Measurements from ENCODE around the gene TRPM2.

Gene TRPM2

GRCh38 chr21:44456915-44457736 is 103.7 kb downstream of the TRPM2 start:
- peaks cover 0 to 6% of the 10 kb centered on the region in 2 donors for H3K9me3 ChIP-seq (ENCODE audit: control insufficient read depth in 2 of 2, low read length in 2 of 2)
- no peak overlapping the region for H3K4me3 ChIP-seq (ENCODE audit: low read length in 2 of 2)
- no peak overlapping the region for H3K27ac ChIP-seq (ENCODE audit: low read depth in 2 of 2, low read length in 2 of 2)
- H3K36me3 ChIP-seq (ENCODE audit: control insufficient read depth in 2 of 2, insufficient read depth in 2 of 2, low read length in 2 of 2) = no peaks in the 10 kb centered on the region
- no peak overlapping the region for H3K9ac ChIP-seq (ENCODE audit: low read depth in 1 of 2, low read length in 2 of 2)
- H3K27me3 ChIP-seq (ENCODE audit: control insufficient read depth in 2 of 2, insufficient read depth in 2 of 2, low read length in 2 of 2) = no peaks in the 10 kb centered on the region
- peaks cover 7 to 10% of the 10 kb centered on the region in 2 donors for H3K4me1 ChIP-seq (ENCODE audit: control insufficient read depth in 2 of 2, insufficient read depth in 2 of 2, low read length in 2 of 2)

GRCh38 chr21:44458971-44459711 is 105.7 kb downstream of the TRPM2 start:
- H3K36me3 ChIP-seq (ENCODE audit: control insufficient read depth in 2 of 2, insufficient read depth in 2 of 2, low read length in 2 of 2) = no peaks in the 10 kb centered on the region
- peaks cover 7 to 10% of the 10 kb centered on the region in 2 donors for H3K4me1 ChIP-seq (ENCODE audit: control insufficient read depth in 2 of 2, insufficient read depth in 2 of 2, low read length in 2 of 2)
- H3K9me3 ChIP-seq (ENCODE audit: control insufficient read depth in 2 of 2, low read length in 2 of 2) = peaks cover 0 to 5% of the 10 kb centered on the region in 2 donors
- H3K9ac ChIP-seq (ENCODE audit: low read depth in 1 of 2, low read length in 2 of 2) = no peak overlapping the region
- H3K27me3 ChIP-seq (ENCODE audit: control insufficient read depth in 2 of 2, insufficient read depth in 2 of 2, low read length in 2 of 2) = no peaks in the 10 kb centered on the region
- H3K27ac ChIP-seq (ENCODE audit: low read depth in 2 of 2, low read length in 2 of 2) = no peak overlapping the region
- no peak overlapping the region for H3K4me3 ChIP-seq (ENCODE audit: low read length in 2 of 2)

GRCh38 chr21:44459712-44460440 is 106.5 kb downstream of the TRPM2 start:
- Histone ChIP-seq H3K27me3 (ENCODE audit: control insufficient read depth in 2 of 2, insufficient read depth in 2 of 2, low read length in 2 of 2) (no peaks in the 10 kb centered on the region), H3K9me3 (ENCODE audit: control insufficient read depth in 2 of 2, low read length in 2 of 2) (no peaks in the 10 kb centered on the region), H3K4me1 (ENCODE audit: control insufficient read depth in 2 of 2, insufficient read depth in 2 of 2, low read length in 2 of 2) (peaks cover 7 to 10% of the 10 kb centered on the region in 2 donors), H3K9ac (ENCODE audit: low read depth in 1 of 2, low read length in 2 of 2) (no peak overlapping the region), H3K4me3 (ENCODE audit: low read length in 2 of 2) (no peak overlapping the region), H3K27ac (ENCODE audit: low read depth in 2 of 2, low read length in 2 of 2) (no peak overlapping the region), H3K36me3 (ENCODE audit: control insufficient read depth in 2 of 2, insufficient read depth in 2 of 2, low read length in 2 of 2) (no peaks in the 10 kb centered on the region)

- no peaks in the 10 kb centered on the region for H3K9me3 ChIP-seq (ENCODE audit: control insufficient read depth in 2 of 2, low read length in 2 of 2)
- H3K4me3 ChIP-seq (ENCODE audit: low read length in 2 of 2) = no peak overlapping the region
Observed at GRCh38 chr21:44460441-44460755, 107.0 kb downstream of the TRPM2 start.

GRCh38 chr21:44461005-44461404 is 107.6 kb downstream of the TRPM2 start:
- H3K9me3 ChIP-seq (ENCODE audit: control insufficient read depth in 2 of 2, low read length in 2 of 2) = no peaks in the 10 kb centered on the region
- no peaks in the 10 kb centered on the region for H3K36me3 ChIP-seq (ENCODE audit: control insufficient read depth in 2 of 2, insufficient read depth in 2 of 2, low read length in 2 of 2)
- H3K27me3 ChIP-seq (ENCODE audit: control insufficient read depth in 2 of 2, insufficient read depth in 2 of 2, low read length in 2 of 2) = no peaks in the 10 kb centered on the region
- H3K4me1 ChIP-seq (ENCODE audit: control insufficient read depth in 2 of 2, insufficient read depth in 2 of 2, low read length in 2 of 2) = peaks cover 7 to 9% of the 10 kb centered on the region in 2 donors
- H3K4me3 ChIP-seq (ENCODE audit: low read length in 2 of 2) = no peak overlapping the region
- H3K27ac ChIP-seq (ENCODE audit: low read depth in 2 of 2, low read length in 2 of 2) = no peak overlapping the region
- H3K9ac ChIP-seq (ENCODE audit: low read depth in 1 of 2, low read length in 2 of 2) = no peak overlapping the region

More at GRCh38 chr21:44460441-44460755, 107.0 kb downstream of the TRPM2 start:
- Histone ChIP-seq H3K27ac (ENCODE audit: low read depth in 2 of 2, low read length in 2 of 2) (no peak overlapping the region), H3K36me3 (ENCODE audit: control insufficient read depth in 2 of 2, insufficient read depth in 2 of 2, low read length in 2 of 2) (no peaks in the 10 kb centered on the region), H3K9ac (ENCODE audit: low read depth in 1 of 2, low read length in 2 of 2) (no peak overlapping the region), H3K27me3 (ENCODE audit: control insufficient read depth in 2 of 2, insufficient read depth in 2 of 2, low read length in 2 of 2) (no peaks in the 10 kb centered on the region), H3K4me1 (ENCODE audit: control insufficient read depth in 2 of 2, insufficient read depth in 2 of 2, low read length in 2 of 2) (peaks cover 7 to 10% of the 10 kb centered on the region in 2 donors)

GRCh38 chr21:44461464-44462001 is 108.1 kb downstream of the TRPM2 start:
- H3K36me3 ChIP-seq (ENCODE audit: control insufficient read depth in 2 of 2, insufficient read depth in 2 of 2, low read length in 2 of 2) = no peaks in the 10 kb centered on the region
- no peak overlapping the region for H3K9ac ChIP-seq (ENCODE audit: low read depth in 1 of 2, low read length in 2 of 2)
- H3K4me3 ChIP-seq (ENCODE audit: low read length in 2 of 2) = no peak overlapping the region
- peaks cover 3 to 5% of the 10 kb centered on the region in 2 donors for H3K4me1 ChIP-seq (ENCODE audit: control insufficient read depth in 2 of 2, insufficient read depth in 2 of 2, low read length in 2 of 2)
- H3K27ac ChIP-seq (ENCODE audit: low read depth in 2 of 2, low read length in 2 of 2) = no peak overlapping the region
- no peaks in the 10 kb centered on the region for H3K27me3 ChIP-seq (ENCODE audit: control insufficient read depth in 2 of 2, insufficient read depth in 2 of 2, low read length in 2 of 2)
- H3K9me3 ChIP-seq (ENCODE audit: control insufficient read depth in 2 of 2, low read length in 2 of 2) = no peaks in the 10 kb centered on the region

- H3K9ac ChIP-seq (ENCODE audit: low read depth in 1 of 2, low read length in 2 of 2) = no peak overlapping the region
- H3K4me1 ChIP-seq (ENCODE audit: control insufficient read depth in 2 of 2, insufficient read depth in 2 of 2, low read length in 2 of 2) = peaks cover 3 to 5% of the 10 kb centered on the region in 2 donors
- no peak overlapping the region for H3K27ac ChIP-seq (ENCODE audit: low read depth in 2 of 2, low read length in 2 of 2)
Observed at GRCh38 chr21:44462086-44462833, 108.8 kb downstream of the TRPM2 start.

GRCh38 chr21:44462834-44463200 is 109.4 kb downstream of the TRPM2 start:
- no peaks in the 10 kb centered on the region for H3K9me3 ChIP-seq (ENCODE audit: control insufficient read depth in 2 of 2, low read length in 2 of 2)
- peaks cover 0 to 3% of the 10 kb centered on the region in 2 donors for H3K4me1 ChIP-seq (ENCODE audit: control insufficient read depth in 2 of 2, insufficient read depth in 2 of 2, low read length in 2 of 2)

More at GRCh38 chr21:44462086-44462833, 108.8 kb downstream of the TRPM2 start:
- Histone ChIP-seq H3K9me3 (ENCODE audit: control insufficient read depth in 2 of 2, low read length in 2 of 2) (no peaks in the 10 kb centered on the region), H3K4me3 (ENCODE audit: low read length in 2 of 2) (no peak overlapping the region), H3K36me3 (ENCODE audit: control insufficient read depth in 2 of 2, insufficient read depth in 2 of 2, low read length in 2 of 2) (no peaks in the 10 kb centered on the region), H3K27me3 (ENCODE audit: control insufficient read depth in 2 of 2, insufficient read depth in 2 of 2, low read length in 2 of 2) (no peaks in the 10 kb centered on the region)

GRCh38 chr21:44463724-44464123 is 110.3 kb downstream of the TRPM2 start:
- Histone ChIP-seq H3K9ac (ENCODE audit: low read depth in 1 of 2, low read length in 2 of 2) (no peak overlapping the region), H3K36me3 (ENCODE audit: control insufficient read depth in 2 of 2, insufficient read depth in 2 of 2, low read length in 2 of 2) (no peaks in the 10 kb centered on the region), H3K4me1 (ENCODE audit: control insufficient read depth in 2 of 2, insufficient read depth in 2 of 2, low read length in 2 of 2) (no peaks in the 10 kb centered on the region), H3K9me3 (ENCODE audit: control insufficient read depth in 2 of 2, low read length in 2 of 2) (no peaks in the 10 kb centered on the region), H3K27ac (ENCODE audit: low read depth in 2 of 2, low read length in 2 of 2) (no peak overlapping the region), H3K4me3 (ENCODE audit: low read length in 2 of 2) (no peak overlapping the region), H3K27me3 (ENCODE audit: control insufficient read depth in 2 of 2, insufficient read depth in 2 of 2, low read length in 2 of 2) (no peaks in the 10 kb centered on the region)

More at GRCh38 chr21:44462834-44463200, 109.4 kb downstream of the TRPM2 start:
- H3K4me3 ChIP-seq (ENCODE audit: low read length in 2 of 2) = no peak overlapping the region
- no peaks in the 10 kb centered on the region for H3K36me3 ChIP-seq (ENCODE audit: control insufficient read depth in 2 of 2, insufficient read depth in 2 of 2, low read length in 2 of 2)
- H3K27me3 ChIP-seq (ENCODE audit: control insufficient read depth in 2 of 2, insufficient read depth in 2 of 2, low read length in 2 of 2) = no peaks in the 10 kb centered on the region
- no peak overlapping the region for H3K9ac ChIP-seq (ENCODE audit: low read depth in 1 of 2, low read length in 2 of 2)
- H3K27ac ChIP-seq (ENCODE audit: low read depth in 2 of 2, low read length in 2 of 2) = no peak overlapping the region

Measured in mucosa of rectum (tissue), 2 donors.